Breast epithelium (tissue), 4 donors: ENCODE measurements around the gene BBS10. TPM values are rescaled to one million over a fixed set of nuclear protein-coding genes. Genes with fewer than 3 reads are reported as not detected.

Source experiments
- DNase-seq, 2 donors: peaks; one replicate each; pipeline ENCODE4 v3.0.0-alpha.2; 2019; ENCODE audit warnings: low spot score in 2 of 2
- H3K27ac ChIP-seq, 2 donors: fragments of 200-600 bp; sonication (generic) in 1 of 2; one replicate each; pipeline ENCODE4 v1.5.1; 2016 to 2019; ENCODE audit warnings: mild to moderate bottlenecking in 1 of 2
- H3K27me3 ChIP-seq, 2 donors: fragments of 200-600 bp; sonication (generic) in 1 of 2; one replicate each; pipeline versions ENCODE4 v1.5.1 to v1.6.0; 2017 to 2019; ENCODE audit warnings: control low read depth in 1 of 2, mild to moderate bottlenecking in 1 of 2
- H3K36me3 ChIP-seq: fragments of 200-600 bp; one replicate; pipeline ENCODE4 v1.5.1; 2019
- H3K4me1 ChIP-seq, 2 donors: fragments of 200-600 bp; sonication (generic); one replicate each; pipeline ENCODE4 v1.5.1; 2016 to 2019; ENCODE audit warnings: control low read depth in 1 of 2
- H3K4me3 ChIP-seq, 3 donors: fragments of 200-600 bp; sonication (generic); 1 replicate in 2 of 3; 2 replicates in 1 of 3; pipeline ENCODE4 v1.5.1; 2016 to 2019; ENCODE audit warnings: mild to moderate bottlenecking in 3 of 3, moderate library complexity in 2 of 3
- H3K9me3 ChIP-seq, 2 donors: fragments of 200-600 bp; sonication (generic) in 1 of 2; one replicate each; pipeline ENCODE4 v1.5.1; 2016 to 2019; ENCODE audit warnings: control low read depth in 1 of 2
- CTCF ChIP-seq, 3 donors: fragments of 450-650 bp; IDR thresholded peaks; one replicate each; pipeline ENCODE4 v1.5.1; 2016 to 2017; ENCODE audit warnings: antibody characterized with exemption in 3 of 3, mild to moderate bottlenecking in 3 of 3, moderate library complexity in 3 of 3
- POLR2A ChIP-seq: fragments of 450-650 bp; IDR thresholded peaks from one replicate; pipeline ENCODE4 v1.6.1; 2016; ENCODE audit warnings: antibody characterized with exemption, mild to moderate bottlenecking, moderate library complexity
- POLR2AphosphoS5 ChIP-seq, 3 donors: sonication (generic); formaldehyde crosslinking; IDR thresholded peaks; one replicate each; pipeline ENCODE4 v1.6.1; 2017; ENCODE audit warnings: antibody characterized with exemption in 3 of 3
- intact Hi-C: fragments of 100-400 bp; cut with DNase I; formaldehyde crosslinking; loops from one replicate; pipeline ENCODE4 v1.15.1; 2023; ENCODE audit warnings: low total_unique reads
- total RNA-seq, 3 donors: library from RNA; depleted of rRNA; stranded (reverse); fragments of >200 nt; gene quantifications; one replicate each; pipeline ENCODE4 v1.1.0, GENCODE V29; 2016

BBS10 gene
- total RNA-seq, 3 donors from 2014 or later = 12.5 to 22.2 (median 15.7) TPM

DNA sequence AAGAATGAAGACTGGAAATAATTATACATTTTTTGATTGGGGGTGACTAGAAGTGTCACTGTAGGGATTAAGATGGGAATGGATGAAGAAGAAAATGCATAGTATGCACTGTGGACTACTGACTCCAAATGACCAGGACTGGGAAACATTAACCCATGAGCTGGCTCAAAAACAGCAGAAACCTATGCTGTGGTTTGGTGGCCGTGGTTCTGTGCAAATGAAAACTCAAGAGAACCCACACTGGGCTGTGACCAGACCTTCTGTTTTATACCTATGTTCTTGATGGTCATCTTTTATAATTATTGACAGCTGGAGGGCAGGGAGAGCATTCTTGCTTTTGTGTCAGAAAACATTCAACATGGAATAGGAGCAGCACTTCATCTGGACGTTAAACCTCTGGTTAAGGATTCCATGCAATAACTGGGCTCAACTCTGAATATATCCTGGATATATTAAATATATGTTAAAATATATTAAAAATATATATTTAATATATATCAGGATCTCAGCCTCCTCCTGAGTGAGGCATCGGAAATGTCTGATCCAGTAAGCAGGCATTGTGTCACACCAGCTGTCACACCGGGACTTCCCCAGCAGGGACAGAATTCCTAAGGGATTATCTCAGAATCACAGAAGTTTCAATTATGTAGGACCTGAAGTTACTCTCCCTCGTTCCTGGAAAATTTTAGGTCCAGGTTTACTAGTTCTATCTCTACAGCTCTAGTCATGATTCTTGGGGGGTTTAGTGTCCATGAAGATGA lies 48.5 kb downstream of the BBS10 start:
- DNase-seq = no peak
- TF ChIP-seq POLR2AphosphoS5 (IDR thresholded peaks at IDR 0.05) = no peak
- no peak for TF ChIP-seq CTCF (IDR thresholded peaks at IDR 0.05)
- TF ChIP-seq POLR2A = no peak
- H3K27ac ChIP-seq = no peak overlapping the region
- intact Hi-C loops = no loop called here
- H3K9me3 ChIP-seq = no peaks in the 10 kb centered on the region
- H3K27me3 ChIP-seq = no peaks in the 10 kb centered on the region
- H3K4me1 ChIP-seq = no peaks in the 10 kb centered on the region
- no peaks in the 10 kb centered on the region for H3K36me3 ChIP-seq
- H3K4me3 ChIP-seq = no peak overlapping the region

Other genes starting within 250 kb of the BBS10 start
- 10 to 100 TPM; 77.6 to 89.1 (median 87.2) TPM for gene OSBPL8, start 211.4 kb upstream of the BBS10 start, total RNA-seq